ENCODE data around the gene FAM241B.

DNA sequence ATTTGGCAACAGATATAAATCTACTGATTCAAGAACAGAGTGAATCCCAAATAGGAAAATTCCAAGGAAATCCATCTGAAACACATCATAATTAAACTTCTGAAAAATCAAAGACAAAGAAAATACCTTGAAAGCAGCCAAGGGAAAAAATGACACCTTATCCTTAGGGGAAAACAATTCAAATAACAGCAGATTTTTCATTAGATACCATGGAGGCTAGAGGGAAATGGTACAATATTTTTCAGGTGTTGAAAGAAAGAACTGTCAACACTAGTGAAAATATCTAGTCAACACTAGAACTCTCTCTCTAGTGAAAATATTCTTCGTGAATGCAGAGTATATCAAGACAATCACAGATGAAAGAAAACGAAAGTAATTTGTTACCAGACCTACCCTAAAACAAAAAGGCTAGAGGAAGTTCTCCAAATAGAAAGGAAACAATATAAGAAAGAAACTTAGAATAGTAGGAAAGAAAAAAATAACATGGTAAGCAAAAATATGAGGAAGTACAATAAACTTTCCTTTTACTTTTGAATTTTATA, 5.7 kb upstream of the FAM241B start:
- TF ChIP-seq, protein P1, sequence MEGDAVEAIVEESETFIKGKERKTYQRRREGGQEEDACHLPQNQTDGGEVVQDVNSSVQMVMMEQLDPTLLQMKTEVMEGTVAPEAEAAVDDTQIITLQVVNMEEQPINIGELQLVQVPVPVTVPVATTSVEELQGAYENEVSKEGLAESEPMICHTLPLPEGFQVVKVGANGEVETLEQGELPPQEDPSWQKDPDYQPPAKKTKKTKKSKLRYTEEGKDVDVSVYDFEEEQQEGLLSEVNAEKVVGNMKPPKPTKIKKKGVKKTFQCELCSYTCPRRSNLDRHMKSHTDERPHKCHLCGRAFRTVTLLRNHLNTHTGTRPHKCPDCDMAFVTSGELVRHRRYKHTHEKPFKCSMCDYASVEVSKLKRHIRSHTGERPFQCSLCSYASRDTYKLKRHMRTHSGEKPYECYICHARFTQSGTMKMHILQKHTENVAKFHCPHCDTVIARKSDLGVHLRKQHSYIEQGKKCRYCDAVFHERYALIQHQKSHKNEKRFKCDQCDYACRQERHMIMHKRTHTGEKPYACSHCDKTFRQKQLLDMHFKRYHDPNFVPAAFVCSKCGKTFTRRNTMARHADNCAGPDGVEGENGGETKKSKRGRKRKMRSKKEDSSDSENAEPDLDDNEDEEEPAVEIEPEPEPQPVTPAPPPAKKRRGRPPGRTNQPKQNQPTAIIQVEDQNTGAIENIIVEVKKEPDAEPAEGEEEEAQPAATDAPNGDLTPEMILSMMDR (IDR thresholded peaks at IDR 0.05): no peak
- TF ChIP-seq POLR2A (IDR thresholded peaks at IDR 0.05): no peak

All from Peyer's patch (tissue), 4 donors.